Measurements from ENCODE around the gene KLK4. TPM values are rescaled to one million over a fixed set of nuclear protein-coding genes. Genes with fewer than 3 reads are reported as not detected.

KLK4 gene
- not detected in 2 replicates for total RNA-seq (2011; cell fraction: chromatin; rRNA removed; ENCODE audit: low replicate concordance)
- total RNA-seq (2011; cell fraction: nucleolus; rRNA removed) = not detected in 2 replicates
- not detected in 2 replicates for total RNA-seq (2011; cell fraction: nucleoplasm; rRNA removed)
- total RNA-seq (2014; rRNA removed) (not detected in 2 replicates), total RNA-seq (2014; rRNA removed; fragmentation: Illumina TruSeq; extraction: Trizol) (not detected in 2 replicates), total RNA-seq (2015; rRNA removed; fragmentation: Illumina TruSeq; extraction: Trizol) (not detected in 2 replicates), total RNA-seq (2021) (not detected in 2 replicates), polyA plus RNA-seq (2011; rRNA removed) (not detected in 2 replicates), polyA plus RNA-seq (2014; fragmentation: Illumina TruSeq; extraction: Trizol) (not detected in 2 replicates), polyA plus RNA-seq (2014; fragmentation: Nextera tagmentation; extraction: Ambion mirVana) (not detected), polyA plus RNA-seq (2014; rRNA removed) (not detected in 2 replicates), polyA minus RNA-seq (2011; rRNA and poly(A)+ RNA removed) (not detected in 2 replicates), Bru-seq, nascent RNA (percentile 25 among the genes with signal in this experiment), BruChase-seq, experiment 1, labeled RNA remaining after a 2-hour chase (percentile 23 among the genes with signal in this experiment), BruChase-seq, experiment 2, labeled RNA remaining after a 6-hour chase (percentile 14 among the genes with signal in this experiment)
- not detected in 2 replicates for polyA plus RNA-seq (2011; cell fraction: cytosol; rRNA removed)
- not detected in 2 replicates for polyA plus RNA-seq (2011; cell fraction: nucleus; rRNA removed)
- polyA plus RNA-seq (2012) = 0.10 TPM in 1 of 2 replicates, not detected in the other
- not detected in 2 replicates for polyA minus RNA-seq (2011; cell fraction: cytosol; rRNA and poly(A)+ RNA removed)
- polyA minus RNA-seq (2011; cell fraction: nucleus; rRNA and poly(A)+ RNA removed) = not detected in 2 replicates
- long read RNA-seq, experiment 1 = 0 reads
- long read RNA-seq, experiment 2 = 0 reads
- long read RNA-seq, experiment 3 = 0 reads

GRCh38 chr19:50911206-50912101 lies at the start of gene KLK4:
Gene KLK4 (minus strand): TSS chr19:50911395. CDS start chr19:50910738, 657 bp downstream.
- DNase-seq (ENCODE audit: extremely low read depth in 1 of 4, low spot score in 3 of 4) (no peak), ATAC-seq (no peak), FAIRE-seq (no peak)
- intact Hi-C loops (cut with micrococcal nuclease) = no loop called here
- 2% methylated on average over 9 of the region's 9 CpGs for WGBS (ENCODE audit: insufficient coverage, low coverage, missing lambda C conversion rate)
- in situ Hi-C loops (cut with MboI) = loop anchor here (10.0 kb wide), 1 partner anchor 377 kb away; no protein-coding TSS in a partner anchor
- H3K4me1 ChIP-seq (replicated peaks in 1 of 2; ENCODE audit: control insufficient read depth in 2 of 2, insufficient read depth in 2 of 2, low read length in 2 of 2) = peaks cover 0 to 28% of the 10 kb centered on the region in 2 experiments; a peak in 3 of 5 replicates
- no peak within 1 kb of the TSS for H2AFZ ChIP-seq (ENCODE audit: low read depth, low read length)
- CTCF ChIA-PET (ENCODE audit: low intra/inter-chr PET ratio) = interaction anchor here (0.7 kb wide), 1 partner anchor 37 kb away, joined by 3 read pairs; no protein-coding TSS in a partner anchor
- POLR2A ChIA-PET = interaction anchor here (0.6 to 1.8 kb wide), 7 partner anchors 11 to 119 kb away, joined by 3 to 5 read pairs (median 3); no protein-coding TSS in a partner anchor
- no peak within 1 kb of the TSS for H3K4me3 ChIP-seq
- H3K9ac ChIP-seq (ENCODE audit: insufficient read depth in 1 of 2, low read depth in 2 of 2, low read length in 2 of 2) = peak within 1 kb of the TSS in 1 of 2 experiments; percentile 74; a peak in 1 of 4 replicates
- no peaks in the 10 kb centered on the region for H3K9me1 ChIP-seq (ENCODE audit: control insufficient read depth, insufficient read depth, low read length)
- H4K20me1 ChIP-seq (replicated peaks; ENCODE audit: control insufficient read depth, insufficient read depth, low read length) = peaks cover 3% of the 10 kb centered on the region; the same call in 1 of the 2 replicates
- no peaks in the 10 kb centered on the region for H3K36me3 ChIP-seq (ENCODE audit: control insufficient read depth, insufficient read depth, low read length)
- H3K79me2 ChIP-seq (ENCODE audit: control insufficient read depth, insufficient read depth, low read length) = no peaks in the 10 kb centered on the region
- H3K27me3 ChIP-seq (ENCODE audit: control insufficient read depth in 2 of 2, insufficient read depth in 2 of 2, low read length in 2 of 2) = peaks cover 27 to 51% of the 10 kb centered on the region in 2 experiments
- BruUV-seq (replicated peaks) = no TSS peak
- TF ChIP-seq GTF2B (IDR thresholded peaks at IDR 0.05; ENCODE audit: extremely low read depth, insufficient read length) (no peak), REST (IDR thresholded peaks at IDR 0.05; ENCODE audit: borderline replicate concordance) (no peak), REST (CRISPR knock-in tag; IDR thresholded peaks at IDR 0.05; ENCODE audit: low read depth) (no peak), ZNF512 (tag; IDR thresholded peaks at IDR 0.05) (peak; percentile 80)
- H3K4me2 ChIP-seq (ENCODE audit: insufficient read depth, low read length) = no peak within 1 kb of the TSS
- no peak within 1 kb of the TSS for H3K27ac ChIP-seq (ENCODE audit: extremely low read depth, low read depth, low read length)
- H3K9me3 ChIP-seq (replicated peaks; ENCODE audit: control insufficient read depth, insufficient read depth, low read depth, low read length) = no peaks in the 10 kb centered on the region

Measured in K562 (cell line).